ENCODE results near the gene CLEC2A.

DNA sequence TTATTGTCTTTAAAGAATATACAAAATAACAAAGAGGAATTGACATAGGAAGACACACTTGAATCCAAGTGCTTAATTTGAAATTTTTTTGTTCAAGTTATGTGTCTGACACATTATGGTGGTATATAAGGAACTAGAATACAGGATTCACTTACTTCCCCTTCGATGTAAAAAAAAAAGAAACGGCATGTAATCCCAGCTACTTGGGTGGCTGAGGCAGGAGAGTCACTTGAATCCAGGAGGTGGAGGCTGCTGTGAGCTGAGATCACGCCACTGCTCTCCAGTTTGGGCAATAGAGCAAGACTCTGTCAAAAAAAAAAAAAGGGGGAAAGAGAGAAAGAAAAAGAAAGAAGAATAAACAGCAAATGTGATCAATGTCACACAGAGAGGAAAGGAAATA lies 48.0 kb upstream of the CLEC2A start:
- no peak for TF ChIP-seq POLR2A (IDR thresholded peaks at IDR 0.05)
- TF ChIP-seq, protein P1, sequence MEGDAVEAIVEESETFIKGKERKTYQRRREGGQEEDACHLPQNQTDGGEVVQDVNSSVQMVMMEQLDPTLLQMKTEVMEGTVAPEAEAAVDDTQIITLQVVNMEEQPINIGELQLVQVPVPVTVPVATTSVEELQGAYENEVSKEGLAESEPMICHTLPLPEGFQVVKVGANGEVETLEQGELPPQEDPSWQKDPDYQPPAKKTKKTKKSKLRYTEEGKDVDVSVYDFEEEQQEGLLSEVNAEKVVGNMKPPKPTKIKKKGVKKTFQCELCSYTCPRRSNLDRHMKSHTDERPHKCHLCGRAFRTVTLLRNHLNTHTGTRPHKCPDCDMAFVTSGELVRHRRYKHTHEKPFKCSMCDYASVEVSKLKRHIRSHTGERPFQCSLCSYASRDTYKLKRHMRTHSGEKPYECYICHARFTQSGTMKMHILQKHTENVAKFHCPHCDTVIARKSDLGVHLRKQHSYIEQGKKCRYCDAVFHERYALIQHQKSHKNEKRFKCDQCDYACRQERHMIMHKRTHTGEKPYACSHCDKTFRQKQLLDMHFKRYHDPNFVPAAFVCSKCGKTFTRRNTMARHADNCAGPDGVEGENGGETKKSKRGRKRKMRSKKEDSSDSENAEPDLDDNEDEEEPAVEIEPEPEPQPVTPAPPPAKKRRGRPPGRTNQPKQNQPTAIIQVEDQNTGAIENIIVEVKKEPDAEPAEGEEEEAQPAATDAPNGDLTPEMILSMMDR (IDR thresholded peaks at IDR 0.05), result no peak

All from heart left ventricle (tissue), 13 donors.